Measurements from ENCODE around the gene PRSS2.

- TF ChIP-seq CTCF (IDR thresholded peaks at IDR 0.05; ENCODE audit: poor library complexity) (no peak), EZH2 (IDR thresholded peaks at IDR 0.05; ENCODE audit: borderline replicate concordance) (no peak), EZH2phosphoT487 (IDR thresholded peaks at IDR 0.05; ENCODE audit: low read depth, severe bottlenecking, unreplicated experiment) (no peak)
These were observed 38.9 kb downstream of the PRSS2 start for GRCh38 chr7:142809671-142810070.

Data from hepatocyte (in vitro differentiated cells).